ENCODE results near the gene TCF7L2. TPM values are rescaled to one million over a fixed set of nuclear protein-coding genes. Genes with fewer than 3 reads are reported as not detected.

Gene TCF7L2
- polyA plus RNA-seq, 1 donor from 2014 or later = 1.7 TPM

DNA sequence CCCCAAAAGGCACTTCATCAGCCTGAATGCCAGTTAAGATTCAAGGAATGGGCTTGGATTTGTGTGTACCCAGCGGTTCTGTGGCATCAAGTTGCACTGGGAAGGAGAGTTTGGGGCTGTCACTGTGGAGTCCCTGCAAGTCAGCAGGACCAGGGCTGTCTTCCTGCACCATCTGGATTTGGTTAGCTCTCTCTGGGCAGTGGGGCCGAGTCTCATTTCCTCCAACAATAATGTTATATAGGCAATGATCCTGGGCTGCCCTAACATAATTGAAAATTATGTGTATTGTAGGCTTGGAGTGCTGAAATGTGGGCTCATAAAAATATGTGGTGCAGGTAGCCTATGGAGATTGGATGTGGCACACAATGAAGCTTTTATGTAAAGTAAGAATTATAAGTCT, 87.2 kb downstream of the TCF7L2 start:
- TF ChIP-seq RAD21 (conservative IDR thresholded peaks at IDR 0.05) = no peak
- TF ChIP-seq CTCF (IDR thresholded peaks at IDR 0.05; ENCODE audit: poor library complexity, severe bottlenecking) = no peak
- no peak for TF ChIP-seq POLR2AphosphoS5 (IDR thresholded peaks at IDR 0.05)
- no peak for TF ChIP-seq SMC3 (conservative IDR thresholded peaks at IDR 0.05; ENCODE audit: poor library complexity)
- TF ChIP-seq MXI1 (conservative IDR thresholded peaks at IDR 0.05; ENCODE audit: poor library complexity, severe bottlenecking) = no peak
- no peak for TF ChIP-seq TAF1 (IDR thresholded peaks at IDR 0.05; ENCODE audit: low read depth)
- TF ChIP-seq EP300 (conservative IDR thresholded peaks at IDR 0.05; ENCODE audit: poor library complexity, severe bottlenecking) = no peak
- TF ChIP-seq EZH2 (IDR thresholded peaks at IDR 0.05; ENCODE audit: borderline replicate concordance, insufficient read depth, low read length, poor library complexity, severe bottlenecking) = no peak
- TF ChIP-seq, protein P1, sequence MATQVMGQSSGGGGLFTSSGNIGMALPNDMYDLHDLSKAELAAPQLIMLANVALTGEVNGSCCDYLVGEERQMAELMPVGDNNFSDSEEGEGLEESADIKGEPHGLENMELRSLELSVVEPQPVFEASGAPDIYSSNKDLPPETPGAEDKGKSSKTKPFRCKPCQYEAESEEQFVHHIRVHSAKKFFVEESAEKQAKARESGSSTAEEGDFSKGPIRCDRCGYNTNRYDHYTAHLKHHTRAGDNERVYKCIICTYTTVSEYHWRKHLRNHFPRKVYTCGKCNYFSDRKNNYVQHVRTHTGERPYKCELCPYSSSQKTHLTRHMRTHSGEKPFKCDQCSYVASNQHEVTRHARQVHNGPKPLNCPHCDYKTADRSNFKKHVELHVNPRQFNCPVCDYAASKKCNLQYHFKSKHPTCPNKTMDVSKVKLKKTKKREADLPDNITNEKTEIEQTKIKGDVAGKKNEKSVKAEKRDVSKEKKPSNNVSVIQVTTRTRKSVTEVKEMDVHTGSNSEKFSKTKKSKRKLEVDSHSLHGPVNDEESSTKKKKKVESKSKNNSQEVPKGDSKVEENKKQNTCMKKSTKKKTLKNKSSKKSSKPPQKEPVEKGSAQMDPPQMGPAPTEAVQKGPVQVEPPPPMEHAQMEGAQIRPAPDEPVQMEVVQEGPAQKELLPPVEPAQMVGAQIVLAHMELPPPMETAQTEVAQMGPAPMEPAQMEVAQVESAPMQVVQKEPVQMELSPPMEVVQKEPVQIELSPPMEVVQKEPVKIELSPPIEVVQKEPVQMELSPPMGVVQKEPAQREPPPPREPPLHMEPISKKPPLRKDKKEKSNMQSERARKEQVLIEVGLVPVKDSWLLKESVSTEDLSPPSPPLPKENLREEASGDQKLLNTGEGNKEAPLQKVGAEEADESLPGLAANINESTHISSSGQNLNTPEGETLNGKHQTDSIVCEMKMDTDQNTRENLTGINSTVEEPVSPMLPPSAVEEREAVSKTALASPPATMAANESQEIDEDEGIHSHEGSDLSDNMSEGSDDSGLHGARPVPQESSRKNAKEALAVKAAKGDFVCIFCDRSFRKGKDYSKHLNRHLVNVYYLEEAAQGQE (IDR thresholded peaks at IDR 0.05; ENCODE audit: borderline replicate concordance) = no peak
- Histone ChIP-seq H3K36me3 (ENCODE audit: insufficient read depth, low read length) (no peaks in the 10 kb centered on the region), H3F3A (ENCODE audit: insufficient read depth, low read length, poor library complexity, severe bottlenecking) (no peaks in the 10 kb centered on the region), H3K79me2 (replicated peaks; ENCODE audit: insufficient read depth, low read length) (peaks cover 10% of the 10 kb centered on the region), H3K27ac (ENCODE audit: low read length) (no peak overlapping the region), H3K4me3 (ENCODE audit: low read length) (no peak overlapping the region), H2AFZ (ENCODE audit: low read depth, low read length) (no peak overlapping the region), H3K4me2 (ENCODE audit: low read length) (no peak overlapping the region), H3K9me2 (ENCODE audit: insufficient read depth, low read length) (no peaks in the 10 kb centered on the region), H4K20me1 (ENCODE audit: insufficient read depth) (no peaks in the 10 kb centered on the region), H3K9me3 (ENCODE audit: low read length) (no peaks in the 10 kb centered on the region), H3K9ac (ENCODE audit: low read length) (no peak overlapping the region), H3K27me3 (ENCODE audit: insufficient read depth, low read depth, low read length) (no peaks in the 10 kb centered on the region)

- TF ChIP-seq EP300 (conservative IDR thresholded peaks at IDR 0.05; ENCODE audit: poor library complexity, severe bottlenecking) (no peak), EZH2 (IDR thresholded peaks at IDR 0.05; ENCODE audit: borderline replicate concordance, insufficient read depth, low read length, poor library complexity, severe bottlenecking) (no peak), SMC3 (conservative IDR thresholded peaks at IDR 0.05; ENCODE audit: poor library complexity) (no peak)
- Histone ChIP-seq H3K27me3 (ENCODE audit: insufficient read depth, low read depth, low read length) (no peaks in the 10 kb centered on the region), H3K36me3 (ENCODE audit: insufficient read depth, low read length) (no peaks in the 10 kb centered on the region), H2AFZ (ENCODE audit: low read depth, low read length) (no peak overlapping the region), H4K20me1 (ENCODE audit: insufficient read depth) (no peaks in the 10 kb centered on the region), H3K9ac (ENCODE audit: low read length) (no peak overlapping the region), H3K9me2 (ENCODE audit: insufficient read depth, low read length) (no peaks in the 10 kb centered on the region), H3K4me3 (ENCODE audit: low read length) (no peak overlapping the region), H3F3A (ENCODE audit: insufficient read depth, low read length, poor library complexity, severe bottlenecking) (no peaks in the 10 kb centered on the region), H3K27ac (ENCODE audit: low read length) (no peak overlapping the region), H3K9me3 (ENCODE audit: low read length) (no peaks in the 10 kb centered on the region), H3K4me2 (ENCODE audit: low read length) (no peak overlapping the region), H3K79me2 (replicated peaks; ENCODE audit: insufficient read depth, low read length) (peaks cover 4% of the 10 kb centered on the region)
Measured at GRCh38 chr10:113038183-113038582, 88.1 kb downstream of the TCF7L2 start.
